ENCODE measurements around the gene BAIAP3. TPM values are rescaled to one million over a fixed set of nuclear protein-coding genes. Genes with fewer than 3 reads are reported as not detected.

Gene BAIAP3
- total RNA-seq, 2 experiments from 2014 or later, result 3.2 to 6.3 TPM

DNA sequence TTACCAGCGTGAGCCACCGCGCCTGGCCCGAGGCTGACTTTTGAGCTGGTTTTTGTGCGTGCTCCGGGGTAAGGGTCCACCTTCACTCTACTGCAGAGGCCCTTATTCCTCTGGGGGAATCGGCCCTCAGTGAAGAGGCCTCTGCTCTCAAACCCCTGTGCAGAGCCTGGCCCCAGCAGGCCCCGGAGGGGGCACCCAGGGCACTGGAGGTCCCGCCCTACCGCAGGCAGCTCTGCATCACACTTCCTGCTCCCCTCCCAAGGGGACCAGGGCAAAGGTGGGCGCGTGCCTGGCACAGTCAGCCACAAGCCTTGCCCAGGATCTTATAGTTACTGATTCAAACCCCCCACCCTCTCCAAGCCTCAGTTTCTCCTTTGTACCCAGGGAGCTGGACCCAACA is 27.6 kb upstream of the BAIAP3 start:
- no peak overlapping the region for H3K4me2 ChIP-seq (ENCODE audit: low read length)
- peaks cover 9% of the 10 kb centered on the region; the same call in 1 of the 2 replicates for H3K36me3 ChIP-seq (ENCODE audit: insufficient read depth, low read length)
- H3K4me1 ChIP-seq (ENCODE audit: insufficient read depth, low read length, poor library complexity, severe bottlenecking), result peaks cover 26% of the 10 kb centered on the region
- TF ChIP-seq, protein P1, sequence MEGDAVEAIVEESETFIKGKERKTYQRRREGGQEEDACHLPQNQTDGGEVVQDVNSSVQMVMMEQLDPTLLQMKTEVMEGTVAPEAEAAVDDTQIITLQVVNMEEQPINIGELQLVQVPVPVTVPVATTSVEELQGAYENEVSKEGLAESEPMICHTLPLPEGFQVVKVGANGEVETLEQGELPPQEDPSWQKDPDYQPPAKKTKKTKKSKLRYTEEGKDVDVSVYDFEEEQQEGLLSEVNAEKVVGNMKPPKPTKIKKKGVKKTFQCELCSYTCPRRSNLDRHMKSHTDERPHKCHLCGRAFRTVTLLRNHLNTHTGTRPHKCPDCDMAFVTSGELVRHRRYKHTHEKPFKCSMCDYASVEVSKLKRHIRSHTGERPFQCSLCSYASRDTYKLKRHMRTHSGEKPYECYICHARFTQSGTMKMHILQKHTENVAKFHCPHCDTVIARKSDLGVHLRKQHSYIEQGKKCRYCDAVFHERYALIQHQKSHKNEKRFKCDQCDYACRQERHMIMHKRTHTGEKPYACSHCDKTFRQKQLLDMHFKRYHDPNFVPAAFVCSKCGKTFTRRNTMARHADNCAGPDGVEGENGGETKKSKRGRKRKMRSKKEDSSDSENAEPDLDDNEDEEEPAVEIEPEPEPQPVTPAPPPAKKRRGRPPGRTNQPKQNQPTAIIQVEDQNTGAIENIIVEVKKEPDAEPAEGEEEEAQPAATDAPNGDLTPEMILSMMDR (conservative IDR thresholded peaks at IDR 0.05; ENCODE audit: low read length), result no peak
- no peak for TF ChIP-seq EZH2phosphoT487 (IDR thresholded peaks at IDR 0.05; ENCODE audit: borderline replicate concordance, low read depth, low read length)
- H3K4me3 ChIP-seq (ENCODE audit: low read depth, low read length, poor library complexity, severe bottlenecking), result no peak overlapping the region
- H3K9me2 ChIP-seq (ENCODE audit: insufficient read depth, low read length), result no peaks in the 10 kb centered on the region
- BruUV-seq (replicated peaks), result no TSS peak
- POLR2A ChIA-PET, result no interaction called here
- no peak overlapping the region for H2AFZ ChIP-seq (ENCODE audit: low read length)
- DNase-seq (ENCODE audit: low spot score), result no peak
- H3K9me3 ChIP-seq (ENCODE audit: low read length), result no peaks in the 10 kb centered on the region; the same call in 1 of the 2 replicates
- H4K20me1 ChIP-seq (ENCODE audit: insufficient read depth, low read length), result 0 out of 2 replicates have a peak, but pooled peaks cover 8% of the 10 kb centered on the region
- H3K27ac ChIP-seq (ENCODE audit: low read depth, low read length, poor library complexity, severe bottlenecking), result no peak overlapping the region
- peaks cover 10% of the 10 kb centered on the region for H3K79me2 ChIP-seq (ENCODE audit: insufficient read depth, low read depth, low read length)
- CTCF ChIA-PET (ENCODE audit: unreplicated experiment), result no interaction called here
- intact Hi-C loops (cut with micrococcal nuclease; ENCODE audit: unreplicated experiment), result loop anchor here (10.0 kb wide), 2 partner anchors 109 to 309 kb away; partner anchors contain the start of genes CRAMP1, IFT140 and UNKL

DNA sequence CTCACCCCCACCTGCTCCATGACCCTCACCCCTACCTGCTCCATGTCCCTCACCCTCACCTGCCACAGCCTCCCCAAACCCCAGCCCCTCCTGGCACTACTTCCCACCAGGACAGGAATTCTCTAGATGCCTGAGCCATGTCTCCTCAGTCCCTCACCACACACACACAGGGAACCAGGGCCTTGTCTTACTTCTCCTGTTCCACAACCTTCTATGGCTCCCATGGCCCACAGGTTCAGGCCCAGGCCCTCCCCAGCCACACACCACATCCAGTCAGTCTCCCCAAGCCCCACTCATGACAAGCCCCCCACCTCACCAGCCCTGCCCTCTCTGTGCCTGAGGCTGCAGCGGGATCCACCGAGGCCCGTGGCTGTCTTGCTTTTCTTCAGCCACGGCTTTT is 27.1 kb upstream of the BAIAP3 start:
- H3K36me3 ChIP-seq (ENCODE audit: insufficient read depth, low read length), result peaks cover 14% of the 10 kb centered on the region
- H3K79me2 ChIP-seq (ENCODE audit: insufficient read depth, low read depth, low read length), result peaks cover 15% of the 10 kb centered on the region
- POLR2A ChIA-PET, result no interaction called here
- peaks cover 31% of the 10 kb centered on the region for H3K4me1 ChIP-seq (ENCODE audit: insufficient read depth, low read length, poor library complexity, severe bottlenecking)
- TF ChIP-seq, protein P1 (conservative IDR thresholded peaks at IDR 0.05; ENCODE audit: low read length), result no peak
- TF ChIP-seq EZH2phosphoT487 (IDR thresholded peaks at IDR 0.05; ENCODE audit: borderline replicate concordance, low read depth, low read length), result no peak
- H3K27ac ChIP-seq (ENCODE audit: low read depth, low read length, poor library complexity, severe bottlenecking), result no peak overlapping the region
- no TSS peak for BruUV-seq (replicated peaks)
- no peak for DNase-seq (ENCODE audit: low spot score)
- H3K9me2 ChIP-seq (ENCODE audit: insufficient read depth, low read length), result no peaks in the 10 kb centered on the region
- H3K4me3 ChIP-seq (ENCODE audit: low read depth, low read length, poor library complexity, severe bottlenecking), result no peak overlapping the region
- no peak overlapping the region for H3K4me2 ChIP-seq (ENCODE audit: low read length)
- no peak overlapping the region for H2AFZ ChIP-seq (ENCODE audit: low read length)
- peaks cover 13% of the 10 kb centered on the region; the same call in 1 of the 2 replicates for H4K20me1 ChIP-seq (ENCODE audit: insufficient read depth, low read length)
- CTCF ChIA-PET (ENCODE audit: unreplicated experiment), result no interaction called here
- intact Hi-C loops (cut with micrococcal nuclease; ENCODE audit: unreplicated experiment), result loop anchor here (10.0 kb wide), 2 partner anchors 108 to 308 kb away; partner anchors contain the start of genes CRAMP1, IFT140 and UNKL
- no peaks in the 10 kb centered on the region; the same call in 1 of the 2 replicates for H3K9me3 ChIP-seq (ENCODE audit: low read length)

Measured in OCI-LY7 (cell line).